Measurements from ENCODE around the gene ZNF263.

- TF ChIP-seq CTCF (IDR thresholded peaks at IDR 0.05; ENCODE audit: borderline replicate concordance, extremely low read depth, low read length, poor library complexity, severe bottlenecking) (no peak), EZH2 (IDR thresholded peaks at IDR 0.05; ENCODE audit: borderline replicate concordance, low read depth, low read length, severe bottlenecking) (no peak)
These were observed 6.8 kb downstream of the ZNF263 start for GRCh38 chr16:3289998-3290673.
